Measurements from ENCODE around the gene HBZ.
"Not testable (repeated sequence)": the region's sequence is repeated elsewhere in the genome, so short reads cannot be mapped to it uniquely, and the experiment has no call there.

DNA sequence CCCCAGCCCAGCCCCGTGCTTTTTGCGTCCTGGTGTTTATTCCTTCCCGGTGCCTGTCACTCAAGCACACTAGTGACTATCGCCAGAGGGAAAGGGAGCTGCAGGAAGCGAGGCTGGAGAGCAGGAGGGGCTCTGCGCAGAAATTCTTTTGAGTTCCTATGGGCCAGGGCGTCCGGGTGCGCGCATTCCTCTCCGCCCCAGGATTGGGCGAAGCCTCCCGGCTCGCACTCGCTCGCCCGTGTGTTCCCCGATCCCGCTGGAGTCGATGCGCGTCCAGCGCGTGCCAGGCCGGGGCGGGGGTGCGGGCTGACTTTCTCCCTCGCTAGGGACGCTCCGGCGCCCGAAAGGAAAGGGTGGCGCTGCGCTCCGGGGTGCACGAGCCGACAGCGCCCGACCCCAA, 23.6 kb downstream of the HBZ start:
- not testable (repeated sequence) for TF ChIP-seq CTCF, POLR2A (IDR thresholded peaks at IDR 0.05)
